A673 (cell line): Measurements from ENCODE around the gene FAM83B. TPM values are rescaled to one million over a fixed set of nuclear protein-coding genes. Genes with fewer than 3 reads are reported as not detected.

ENCODE experiments used
- BruUV-seq: library from RNA; stranded (reverse); fragments of 400-500 nt; replicated peaks from 2 replicates; lab custom pipeline; 2021; lab: Mats Ljungman, UMichigan
- CTCF ChIA-PET: fragments of 300-600 bp; sonication (Branson Sonifier 250); formaldehyde crosslinking; loops from one replicate; lab custom pipeline; 2022; ENCODE audit warnings: antibody characterized with exemption; lab: Charles Lee
- POLR2A ChIA-PET: fragments of 300-600 bp; sonication (Branson Sonifier 250); formaldehyde crosslinking; loops from one replicate; lab custom pipeline; 2022; ENCODE audit warnings: antibody characterized with exemption; ENCODE audit not compliant: low non-redundant PET; lab: Charles Lee
- DNase-seq: peaks from one replicate; pipeline ENCODE4 v3.0.0-alpha.2; 2015; ENCODE audit warnings: low spot score
- H3K27ac ChIP-seq: fragments of 200-600 bp; sonication (generic); 2 replicates; pipeline ENCODE4 v1.5.1; 2016; ENCODE audit warnings: mixed run types, low read depth, mild to moderate bottlenecking, mixed read lengths, antibody characterized with exemption, low read length; ENCODE audit not compliant: poor library complexity, severe bottlenecking
- H3K27me3 ChIP-seq: fragments of 200-600 bp; sonication (generic); replicated peaks from 2 replicates; pipeline ENCODE4 v1.6.1; 2017; ENCODE audit warnings: mixed run types, low read depth, mild to moderate bottlenecking, mixed read lengths, antibody characterized with exemption, low read length; ENCODE audit not compliant: insufficient read depth, poor library complexity
- H3K36me3 ChIP-seq: fragments of 200-600 bp; sonication (generic); 2 replicates; pipeline ENCODE4 v1.6.1; 2016; ENCODE audit warnings: mixed run types, mild to moderate bottlenecking, mixed read lengths, antibody characterized with exemption, low read length; ENCODE audit not compliant: insufficient read depth, poor library complexity, severe bottlenecking
- H3K4me1 ChIP-seq: fragments of 200-600 bp; sonication (generic); 2 replicates; pipeline ENCODE4 v1.6.1; 2017; ENCODE audit warnings: mixed run types, mild to moderate bottlenecking, mixed read lengths, antibody characterized with exemption, low read length; ENCODE audit not compliant: insufficient read depth, poor library complexity, severe bottlenecking
- H3K4me3 ChIP-seq: fragments of 200-600 bp; sonication (generic); 2 replicates; pipeline ENCODE4 v1.5.1; 2016; ENCODE audit warnings: low read depth, mixed run types, mild to moderate bottlenecking, mixed read lengths, low read length; ENCODE audit not compliant: poor library complexity, severe bottlenecking
- H3K9me3 ChIP-seq: fragments of 200-600 bp; sonication (generic); 2 replicates; pipeline ENCODE4 v1.6.1; 2016; ENCODE audit warnings: mixed run types, low read depth, mild to moderate bottlenecking, mixed read lengths, antibody characterized with exemption, low read length; ENCODE audit not compliant: poor library complexity, severe bottlenecking
- CTCF ChIP-seq: fragments of 300-800, 200-600 bp; sonication (generic); conservative IDR thresholded peaks from 2 replicates; pipeline ENCODE4 v1.5.1; 2017; ENCODE audit warnings: low read depth, mild to moderate bottlenecking, antibody characterized with exemption, low read length, moderate library complexity, mixed read lengths
- EZH2 ChIP-seq: fragments of 200-600 bp; sonication (generic); IDR thresholded peaks from 2 replicates; pipeline ENCODE4 v1.6.1; 2017; ENCODE audit warnings: borderline replicate concordance, low read depth, mild to moderate bottlenecking, mixed read lengths, antibody characterized with exemption, low read length; ENCODE audit not compliant: poor library complexity, severe bottlenecking
- intact Hi-C: fragments of 100-400 bp; cut with micrococcal nuclease; formaldehyde crosslinking; loops from one replicate; pipeline ENCODE4 v1.10.0; 2022; ENCODE audit not compliant: unreplicated experiment
- total RNA-seq: library from RNA; stranded (reverse); gene quantifications from 2 replicates; pipeline ENCODE4 v1.2.3, GENCODE V29; 2021

Gene FAM83B
- total RNA-seq, 1 experiment from 2014 or later: 0.41 TPM

GRCh38 chr6:54801244-54801643, 45.3 kb upstream of the FAM83B start:
- peak overlapping the region; percentile 8 for H3K27ac ChIP-seq
- H3K9me3 ChIP-seq: no peaks in the 10 kb centered on the region
- intact Hi-C loops: no loop called here
- H3K4me3 ChIP-seq: peak overlapping the region; percentile 7
- DNase-seq: no peak
- H3K27me3 ChIP-seq: no peaks in the 10 kb centered on the region
- H3K4me1 ChIP-seq: peaks cover 11% of the 10 kb centered on the region
- POLR2A ChIA-PET: interaction anchor here (0.5 kb wide), 1 partner anchor 115 kb away, joined by 5 read pairs; no protein-coding TSS in a partner anchor
- TSS peak; percentile 86 for BruUV-seq
- TF ChIP-seq CTCF: no peak
- no peak for TF ChIP-seq EZH2
- no peaks in the 10 kb centered on the region for H3K36me3 ChIP-seq
- CTCF ChIA-PET: no interaction called here

- H3K9me3 ChIP-seq: no peaks in the 10 kb centered on the region
- H3K4me3 ChIP-seq: peak overlapping the region; percentile 7
- CTCF ChIA-PET: no interaction called here
- H3K27ac ChIP-seq: peak overlapping the region; percentile 17
- intact Hi-C loops: no loop called here
- POLR2A ChIA-PET: no interaction called here
- no peaks in the 10 kb centered on the region for H3K36me3 ChIP-seq
- peaks cover 11% of the 10 kb centered on the region for H3K4me1 ChIP-seq
- no TSS peak for BruUV-seq
- DNase-seq: peak; percentile 88
- H3K27me3 ChIP-seq: no peaks in the 10 kb centered on the region
- TF ChIP-seq EZH2 (no peak), CTCF (no peak)
Measured at GRCh38 chr6:54801669-54802068, 44.9 kb upstream of the FAM83B start.

GRCh38 chr6:54802775-54803634, 43.6 kb upstream of the FAM83B start:
- BruUV-seq: no TSS peak
- POLR2A ChIA-PET: no interaction called here
- TF ChIP-seq CTCF: no peak
- no peaks in the 10 kb centered on the region for H3K36me3 ChIP-seq
- H3K27me3 ChIP-seq: no peaks in the 10 kb centered on the region
- CTCF ChIA-PET: no interaction called here
- peaks cover 11% of the 10 kb centered on the region for H3K4me1 ChIP-seq
- H3K9me3 ChIP-seq: no peaks in the 10 kb centered on the region
- peak overlapping the region; percentile 17 for H3K27ac ChIP-seq
- no peak overlapping the region for H3K4me3 ChIP-seq
- peak; percentile 28 for DNase-seq
- intact Hi-C loops: no loop called here
